ENCODE data around the gene MYH9. TPM values are rescaled to one million over a fixed set of nuclear protein-coding genes. Genes with fewer than 3 reads are reported as not detected.
"Not testable (repeated sequence)": the region's sequence is repeated elsewhere in the genome, so short reads cannot be mapped to it uniquely, and the experiment has no call there.

The MYH9 gene
- polyA plus RNA-seq, 1 of the 3 experiments (the other 2 are of a cell fraction), result 303 TPM

DNA sequence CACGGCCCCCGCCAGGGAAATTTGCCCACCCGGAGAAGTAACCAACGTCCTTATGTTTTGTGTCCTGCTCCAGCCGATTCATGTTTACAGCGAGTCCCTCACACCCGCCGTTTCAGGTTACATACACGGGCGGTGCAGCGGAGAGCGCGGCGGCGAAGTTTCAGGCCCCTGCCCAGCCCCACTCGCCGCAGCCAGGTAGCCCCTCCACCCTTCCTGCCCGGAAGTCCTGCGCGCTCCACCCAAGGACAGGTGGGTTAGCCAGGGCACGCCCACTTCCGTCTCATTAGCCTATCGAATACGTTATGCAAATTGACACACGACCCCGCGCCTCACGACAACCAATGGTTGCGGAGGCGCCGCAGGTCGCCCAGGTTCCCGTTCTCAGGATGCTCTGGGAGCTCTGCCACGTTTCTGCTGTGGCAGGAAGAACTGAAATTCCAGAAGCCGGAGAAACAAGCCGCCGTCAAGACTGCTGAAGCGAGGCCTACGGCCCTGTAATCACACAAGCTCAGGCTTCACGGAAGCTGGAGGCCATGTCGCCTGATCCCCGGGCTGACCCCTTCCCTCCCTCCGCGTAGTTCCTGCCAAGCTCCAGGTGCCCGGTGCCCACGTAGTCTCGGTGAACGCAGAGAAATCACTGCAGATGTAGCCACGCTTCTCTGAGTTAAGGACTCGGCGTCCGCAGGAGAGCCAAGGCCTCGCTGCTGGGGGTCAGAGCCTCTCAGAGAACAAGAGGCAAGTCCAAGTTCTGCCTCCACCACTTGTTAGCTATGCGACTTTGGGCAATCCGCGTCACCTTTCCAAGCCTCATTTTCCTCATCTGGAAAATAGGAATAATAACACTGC is 22.4 kb upstream of the MYH9 start:
- H3K9ac ChIP-seq, result no peak overlapping the region
- no peak for TF ChIP-seq MXI1 (IDR thresholded peaks at IDR 0.05; ENCODE audit: low read depth, low read length)
- TF ChIP-seq SMC3 (IDR thresholded peaks at IDR 0.05; ENCODE audit: low read depth, low read length), result no peak
- TF ChIP-seq GABPA (IDR thresholded peaks at IDR 0.05; ENCODE audit: low read depth), result no peak
- no peak for TF ChIP-seq FOXJ3 (CRISPR knock-in tag; IDR thresholded peaks at IDR 0.05)
- DNase-seq, result no peak
- H3K79me2 ChIP-seq (ENCODE audit: insufficient read depth), result no peaks in the 10 kb centered on the region
- H3K27ac ChIP-seq (ENCODE audit: low read depth in 2 of 2, low read length in 1 of 2), result no peak overlapping the region
- H3K36me3 ChIP-seq (replicated peaks in 1 of 2; ENCODE audit: control insufficient read depth in 1 of 2, insufficient read depth in 2 of 2, low read length in 1 of 2), result no peaks in the 10 kb centered on the region
- ChIA-PET POLR2A (no interaction called here), CTCF (interaction anchor here (0.6 to 1.9 kb wide), 2 partner anchors 60 to 300 kb away, joined by 3 to 7 read pairs; no protein-coding TSS in a partner anchor)
- H3K9me2 ChIP-seq, result no peaks in the 10 kb centered on the region
- H3K4me2 ChIP-seq, result no peak overlapping the region
- H3K4me1 ChIP-seq (ENCODE audit: control insufficient read depth in 1 of 2, insufficient read depth in 2 of 2, low read depth in 1 of 2, low read length in 1 of 2), result no peaks in the 10 kb centered on the region
- no peaks in the 10 kb centered on the region for H3F3A ChIP-seq (replicated peaks; ENCODE audit: insufficient read depth)
- no peaks in the 10 kb centered on the region for H4K20me1 ChIP-seq (ENCODE audit: insufficient read depth)
- no peaks in the 10 kb centered on the region for H3K27me3 ChIP-seq (ENCODE audit: insufficient read depth)
- H3K4me3 ChIP-seq (ENCODE audit: low read depth in 2 of 2, low read length in 1 of 2), result no peak overlapping the region
- H3K9me3 ChIP-seq, result no peaks in the 10 kb centered on the region
- WGBS (ENCODE audit: low lambda C conversion rate), result 95% methylated on average over 32 of the region's 56 CpGs
- H2AFZ ChIP-seq (ENCODE audit: low read depth), result no peak overlapping the region

- H3F3A ChIP-seq (replicated peaks; ENCODE audit: insufficient read depth); H3K9ac ChIP-seq; H3K4me2 ChIP-seq; H4K20me1 ChIP-seq (ENCODE audit: insufficient read depth); H3K9me2 ChIP-seq; H2AFZ ChIP-seq (ENCODE audit: low read depth); DNase-seq; H3K4me1 ChIP-seq (ENCODE audit: control insufficient read depth in 1 of 2, insufficient read depth in 2 of 2, low read depth in 1 of 2, low read length in 1 of 2); POLR2A ChIA-PET; H3K9me3 ChIP-seq; H3K27me3 ChIP-seq (ENCODE audit: insufficient read depth); H3K79me2 ChIP-seq (ENCODE audit: insufficient read depth); H3K4me3 ChIP-seq (ENCODE audit: low read depth in 2 of 2, low read length in 1 of 2); H3K36me3 ChIP-seq (replicated peaks in 1 of 2; ENCODE audit: control insufficient read depth in 1 of 2, insufficient read depth in 2 of 2, low read length in 1 of 2); H3K27ac ChIP-seq (ENCODE audit: low read depth in 2 of 2, low read length in 1 of 2): not testable (repeated sequence)
- 91% methylated on average over 13 of the region's 15 CpGs for WGBS (ENCODE audit: low lambda C conversion rate)
- CTCF ChIA-PET, result interaction anchor here (1.9 kb wide), 1 partner anchor 61 kb away, joined by 7 read pairs; no protein-coding TSS in a partner anchor
These were observed 21.8 kb upstream of the MYH9 start for GRCh38 chr22:36409554-36409910.

DNA sequence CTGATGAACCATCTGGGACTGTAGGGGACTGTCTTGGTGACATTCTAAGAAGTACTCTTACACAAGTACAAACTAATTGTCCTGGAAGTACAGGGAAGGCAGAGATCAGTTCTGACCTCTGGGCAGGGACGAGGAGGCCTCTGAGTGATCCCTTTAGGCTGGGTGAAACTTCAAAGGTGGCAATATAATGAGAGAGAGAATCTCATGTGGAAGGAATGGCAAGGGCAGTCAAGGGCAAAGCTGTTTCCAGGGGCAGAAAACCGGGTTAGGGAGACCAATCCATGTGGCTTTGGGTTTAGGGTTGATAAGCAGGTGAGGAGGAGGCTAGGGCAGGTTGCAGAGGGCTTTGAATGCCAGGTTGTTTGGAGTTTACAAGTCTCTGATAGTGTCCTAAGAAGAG is 21.3 kb upstream of the MYH9 start:
- no peaks in the 10 kb centered on the region for H3K79me2 ChIP-seq (ENCODE audit: insufficient read depth)
- H3K4me2 ChIP-seq, result no peak overlapping the region
- ChIA-PET POLR2A (no interaction called here), CTCF (interaction anchor here (1.9 kb wide), 1 partner anchor 61 kb away, joined by 7 read pairs; no protein-coding TSS in a partner anchor)
- H3K4me3 ChIP-seq (ENCODE audit: low read depth in 2 of 2, low read length in 1 of 2), result no peak overlapping the region
- no peaks in the 10 kb centered on the region for H3K36me3 ChIP-seq (replicated peaks in 1 of 2; ENCODE audit: control insufficient read depth in 1 of 2, insufficient read depth in 2 of 2, low read length in 1 of 2)
- no peak overlapping the region for H2AFZ ChIP-seq (ENCODE audit: low read depth)
- H3K4me1 ChIP-seq (ENCODE audit: control insufficient read depth in 1 of 2, insufficient read depth in 2 of 2, low read depth in 1 of 2, low read length in 1 of 2), result no peaks in the 10 kb centered on the region
- H4K20me1 ChIP-seq (ENCODE audit: insufficient read depth), result no peaks in the 10 kb centered on the region
- peaks cover 3% of the 10 kb centered on the region for H3F3A ChIP-seq (replicated peaks; ENCODE audit: insufficient read depth)
- H3K27me3 ChIP-seq (ENCODE audit: insufficient read depth), result no peaks in the 10 kb centered on the region
- H3K9me3 ChIP-seq, result no peaks in the 10 kb centered on the region
- WGBS (ENCODE audit: low lambda C conversion rate), result 90% methylated on average over 2 of the region's 2 CpGs
- H3K27ac ChIP-seq (ENCODE audit: low read depth in 2 of 2, low read length in 1 of 2), result no peak overlapping the region
- DNase-seq, result no peak
- H3K9me2 ChIP-seq, result no peaks in the 10 kb centered on the region
- no peak overlapping the region for H3K9ac ChIP-seq
- TF ChIP-seq RCOR1 (IDR thresholded peaks at IDR 0.05; ENCODE audit: low read length) (no peak), RXRA (IDR thresholded peaks at IDR 0.05; ENCODE audit: borderline replicate concordance, low read depth) (no peak), MEF2A (IDR thresholded peaks at IDR 0.05; ENCODE audit: borderline replicate concordance, low read depth) (no peak), TAF1 (IDR thresholded peaks at IDR 0.05; ENCODE audit: borderline replicate concordance, low read depth, low read length) (no peak), GABPA (IDR thresholded peaks at IDR 0.05; ENCODE audit: low read depth) (no peak), CTCF (IDR thresholded peaks at IDR 0.05) (no peak), USF2 (IDR thresholded peaks at IDR 0.05; ENCODE audit: borderline replicate concordance, low read depth, low read length) (no peak), FOXM1 (IDR thresholded peaks at IDR 0.05; ENCODE audit: low read depth) (no peak), SIN3A (IDR thresholded peaks at IDR 0.05; ENCODE audit: borderline replicate concordance, low read depth, low read length) (no peak), CHD2 (IDR thresholded peaks at IDR 0.05; ENCODE audit: low read length, partially characterized antibody) (no peak), TCF12 (IDR thresholded peaks at IDR 0.05) (no peak)
- TF ChIP-seq, protein P1, sequence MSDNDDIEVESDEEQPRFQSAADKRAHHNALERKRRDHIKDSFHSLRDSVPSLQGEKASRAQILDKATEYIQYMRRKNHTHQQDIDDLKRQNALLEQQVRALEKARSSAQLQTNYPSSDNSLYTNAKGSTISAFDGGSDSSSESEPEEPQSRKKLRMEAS (IDR thresholded peaks at IDR 0.05; ENCODE audit: low read depth), result no peak
- TF ChIP-seq, protein P2, sequence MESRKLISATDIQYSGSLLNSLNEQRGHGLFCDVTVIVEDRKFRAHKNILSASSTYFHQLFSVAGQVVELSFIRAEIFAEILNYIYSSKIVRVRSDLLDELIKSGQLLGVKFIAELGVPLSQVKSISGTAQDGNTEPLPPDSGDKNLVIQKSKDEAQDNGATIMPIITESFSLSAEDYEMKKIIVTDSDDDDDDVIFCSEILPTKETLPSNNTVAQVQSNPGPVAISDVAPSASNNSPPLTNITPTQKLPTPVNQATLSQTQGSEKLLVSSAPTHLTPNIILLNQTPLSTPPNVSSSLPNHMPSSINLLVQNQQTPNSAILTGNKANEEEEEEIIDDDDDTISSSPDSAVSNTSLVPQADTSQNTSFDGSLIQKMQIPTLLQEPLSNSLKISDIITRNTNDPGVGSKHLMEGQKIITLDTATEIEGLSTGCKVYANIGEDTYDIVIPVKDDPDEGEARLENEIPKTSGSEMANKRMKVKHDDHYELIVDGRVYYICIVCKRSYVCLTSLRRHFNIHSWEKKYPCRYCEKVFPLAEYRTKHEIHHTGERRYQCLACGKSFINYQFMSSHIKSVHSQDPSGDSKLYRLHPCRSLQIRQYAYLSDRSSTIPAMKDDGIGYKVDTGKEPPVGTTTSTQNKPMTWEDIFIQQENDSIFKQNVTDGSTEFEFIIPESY (IDR thresholded peaks at IDR 0.05; ENCODE audit: borderline replicate concordance, low read depth), result no peak

All from SK-N-SH (cell line).